ENCODE data around the gene PSMD13. TPM values are rescaled to one million over a fixed set of nuclear protein-coding genes. Genes with fewer than 3 reads are reported as not detected.

The PSMD13 gene
- total RNA-seq, 4 donors from 2014 or later = 64.7 to 111 (median 77.7) TPM

- intact Hi-C loops (cut with DNase I) = no loop called here
- TF ChIP-seq CTCF (IDR thresholded peaks at IDR 0.05) (no peak), POLR2A (IDR thresholded peaks at IDR 0.05) (no peak)
- Histone ChIP-seq H3K9me3 (no peaks in the 10 kb centered on the region), H3K36me3 (no peaks in the 10 kb centered on the region), H3K27ac (no peak overlapping the region), H3K4me1 (no peaks in the 10 kb centered on the region), H3K27me3 (no peaks in the 10 kb centered on the region), H3K4me3 (replicated peaks in 1 of 3) (no peak overlapping the region)
- 84 to 86% methylated on average over 6 of the region's 6 CpGs for WGBS, 2 donors
- no peak for DNase-seq
Measured at GRCh38 chr11:272931-273198, 36.1 kb downstream of the PSMD13 start.

GRCh38 chr11:276219-276618, 39.4 kb downstream of the PSMD13 start:
- Histone ChIP-seq H3K9me3 (no peaks in the 10 kb centered on the region), H3K36me3 (no peaks in the 10 kb centered on the region), H3K27me3 (peaks cover 23% of the 10 kb centered on the region), H3K27ac (no peak overlapping the region), H3K4me3 (replicated peaks in 1 of 3) (no peak overlapping the region), H3K4me1 (peaks cover 4 to 24% of the 10 kb centered on the region in 2 donors)
- intact Hi-C loops (cut with DNase I) = no loop called here
- no peak for DNase-seq
- TF ChIP-seq POLR2A (IDR thresholded peaks at IDR 0.05) (no peak), CTCF (IDR thresholded peaks at IDR 0.05) (no peak)

GRCh38 chr11:278001-278951, 41.5 kb downstream of the PSMD13 start, which contains the start of gene NLRP6:
Gene NLRP6 (plus strand): TSS chr11:278407. CDS start chr11:278570, 163 bp downstream.
- no peak within 1 kb of the TSS for H3K4me3 ChIP-seq (replicated peaks in 1 of 3)

GRCh38 chr11:279040-279965, 42.5 kb downstream of the PSMD13 start:
- DNase-seq = peak in 1 of 2 donors; percentile 1
- 24 to 34% methylated on average over 14 to 33 of the region's 97 CpGs for WGBS, 2 donors
- intact Hi-C loops (cut with DNase I) = no loop called here
- Histone ChIP-seq H3K4me3 (replicated peaks in 1 of 3) (no peak overlapping the region), H3K36me3 (no peaks in the 10 kb centered on the region), H3K9me3 (no peaks in the 10 kb centered on the region), H3K4me1 (peaks cover 5 to 25% of the 10 kb centered on the region in 2 donors), H3K27me3 (peaks cover 28% of the 10 kb centered on the region), H3K27ac (no peak overlapping the region)
- TF ChIP-seq CTCF (IDR thresholded peaks at IDR 0.05) (no peak), POLR2A (IDR thresholded peaks at IDR 0.05) (no peak)

More at GRCh38 chr11:278001-278951, 41.5 kb downstream of the PSMD13 start, which contains the start of gene NLRP6:
- WGBS, 2 donors = 72 to 80% methylated on average over 20 to 21 of the region's 21 CpGs
- TF ChIP-seq POLR2A (IDR thresholded peaks at IDR 0.05) = no peak
- TF ChIP-seq CTCF (IDR thresholded peaks at IDR 0.05) = no peak
- Histone ChIP-seq H3K4me1 (peaks cover 5 to 25% of the 10 kb centered on the region in 2 donors), H3K9me3 (no peaks in the 10 kb centered on the region), H3K36me3 (no peaks in the 10 kb centered on the region), H3K27ac (no peak within 1 kb of the TSS), H3K27me3 (peaks cover 28% of the 10 kb centered on the region)
- DNase-seq = peak in 1 of 2 donors; percentile 0
- intact Hi-C loops (cut with DNase I) = no loop called here
